Measurements from ENCODE around the gene APC. TPM values are rescaled to one million over a fixed set of nuclear protein-coding genes. Genes with fewer than 3 reads are reported as not detected.

The APC gene
- total RNA-seq, 1 donor from 2014 or later, result 36.9 TPM

- Mint-ChIP-seq H3K4me1 (ENCODE audit: unreplicated experiment) (no peaks in the 10 kb centered on the region), H3K9me3 (ENCODE audit: unreplicated experiment) (no peaks in the 10 kb centered on the region), H3K36me3 (ENCODE audit: unreplicated experiment) (peaks cover 48% of the 10 kb centered on the region), H3K27me3 (ENCODE audit: unreplicated experiment) (no peaks in the 10 kb centered on the region), H3K4me3 (ENCODE audit: unreplicated experiment) (no peak overlapping the region), H3K27ac (ENCODE audit: unreplicated experiment) (no peak overlapping the region)
- no peak for TF ChIP-seq CTCF (IDR thresholded peaks at IDR 0.05)
- no peak for DNase-seq (ENCODE audit: extremely low spot score, unreplicated experiment)
Observed at GRCh38 chr5:112830378-112830777, 92.7 kb downstream of the APC start.

- Mint-ChIP-seq H3K27ac (ENCODE audit: unreplicated experiment) (no peak overlapping the region), H3K9me3 (ENCODE audit: unreplicated experiment) (peaks cover 4% of the 10 kb centered on the region), H3K27me3 (ENCODE audit: unreplicated experiment) (no peaks in the 10 kb centered on the region), H3K4me1 (ENCODE audit: unreplicated experiment) (no peaks in the 10 kb centered on the region), H3K36me3 (ENCODE audit: unreplicated experiment) (peaks cover 54% of the 10 kb centered on the region), H3K4me3 (ENCODE audit: unreplicated experiment) (no peak overlapping the region)
- no peak for TF ChIP-seq CTCF (IDR thresholded peaks at IDR 0.05)
- DNase-seq (ENCODE audit: extremely low spot score, unreplicated experiment), result no peak
Observed at GRCh38 chr5:112833971-112834370, 96.3 kb downstream of the APC start.

GRCh38 chr5:112844489-112844888 is 106.8 kb downstream of the APC start:
- no peaks in the 10 kb centered on the region for H3K27me3 Mint-ChIP-seq (ENCODE audit: unreplicated experiment)
- no peak for DNase-seq (ENCODE audit: extremely low spot score, unreplicated experiment)
- H3K9me3 Mint-ChIP-seq (ENCODE audit: unreplicated experiment), result peaks cover 7% of the 10 kb centered on the region
- H3K4me1 Mint-ChIP-seq (ENCODE audit: unreplicated experiment), result peaks cover 5% of the 10 kb centered on the region
- no peak for TF ChIP-seq CTCF (IDR thresholded peaks at IDR 0.05)
- no peak overlapping the region for H3K27ac Mint-ChIP-seq (ENCODE audit: unreplicated experiment)
- peaks cover 17% of the 10 kb centered on the region for H3K36me3 Mint-ChIP-seq (ENCODE audit: unreplicated experiment)
- no peak overlapping the region for H3K4me3 Mint-ChIP-seq (ENCODE audit: unreplicated experiment)

DNA sequence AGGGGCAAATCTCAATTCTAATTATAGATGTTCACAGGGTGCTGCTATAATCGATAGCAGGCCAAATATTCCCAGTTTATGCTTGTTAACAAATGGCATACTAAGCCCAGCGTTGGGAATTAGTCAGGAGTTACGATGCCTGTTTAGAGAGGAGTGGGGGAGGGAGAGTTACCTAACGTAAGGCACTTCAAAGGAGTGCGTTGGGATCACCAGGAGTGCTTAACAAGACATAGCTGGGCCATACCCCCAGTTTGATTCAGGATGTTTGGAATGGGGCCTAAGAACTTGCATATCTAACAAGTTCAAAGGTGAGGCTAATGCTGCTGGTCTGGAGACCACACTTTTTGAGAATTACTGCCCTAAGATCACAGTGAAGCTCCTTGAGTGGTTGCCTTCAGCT is 108.9 kb downstream of the APC start:
- Mint-ChIP-seq H3K27ac (ENCODE audit: unreplicated experiment) (no peak overlapping the region), H3K27me3 (ENCODE audit: unreplicated experiment) (peaks cover 3% of the 10 kb centered on the region), H3K4me3 (ENCODE audit: unreplicated experiment) (no peak overlapping the region), H3K36me3 (ENCODE audit: unreplicated experiment) (peaks cover 8% of the 10 kb centered on the region), H3K4me1 (ENCODE audit: unreplicated experiment) (peaks cover 5% of the 10 kb centered on the region), H3K9me3 (ENCODE audit: unreplicated experiment) (peaks cover 5% of the 10 kb centered on the region)
- DNase-seq (ENCODE audit: extremely low spot score, unreplicated experiment), result no peak
- no peak for TF ChIP-seq CTCF (IDR thresholded peaks at IDR 0.05)

- Mint-ChIP-seq H3K9me3 (ENCODE audit: unreplicated experiment) (no peaks in the 10 kb centered on the region), H3K27ac (ENCODE audit: unreplicated experiment) (no peak overlapping the region), H3K27me3 (ENCODE audit: unreplicated experiment) (peaks cover 6% of the 10 kb centered on the region), H3K4me1 (ENCODE audit: unreplicated experiment) (peaks cover 5% of the 10 kb centered on the region), H3K4me3 (ENCODE audit: unreplicated experiment) (no peak overlapping the region), H3K36me3 (ENCODE audit: unreplicated experiment) (peaks cover 4% of the 10 kb centered on the region)
- no peak for TF ChIP-seq CTCF (IDR thresholded peaks at IDR 0.05)
- DNase-seq (ENCODE audit: extremely low spot score, unreplicated experiment), result no peak
Observed at GRCh38 chr5:112847306-112847705, 109.6 kb downstream of the APC start.
